Measurements from ENCODE around the gene TNS2. TPM values are rescaled to one million over a fixed set of nuclear protein-coding genes. Genes with fewer than 3 reads are reported as not detected.

The TNS2 gene
- total and polyA plus RNA-seq, 2 of the 13 experiments (the other 11 are each of a cell fraction or from before 2014, with no cell fraction given) = 8.9 to 20.4 TPM

DNA sequence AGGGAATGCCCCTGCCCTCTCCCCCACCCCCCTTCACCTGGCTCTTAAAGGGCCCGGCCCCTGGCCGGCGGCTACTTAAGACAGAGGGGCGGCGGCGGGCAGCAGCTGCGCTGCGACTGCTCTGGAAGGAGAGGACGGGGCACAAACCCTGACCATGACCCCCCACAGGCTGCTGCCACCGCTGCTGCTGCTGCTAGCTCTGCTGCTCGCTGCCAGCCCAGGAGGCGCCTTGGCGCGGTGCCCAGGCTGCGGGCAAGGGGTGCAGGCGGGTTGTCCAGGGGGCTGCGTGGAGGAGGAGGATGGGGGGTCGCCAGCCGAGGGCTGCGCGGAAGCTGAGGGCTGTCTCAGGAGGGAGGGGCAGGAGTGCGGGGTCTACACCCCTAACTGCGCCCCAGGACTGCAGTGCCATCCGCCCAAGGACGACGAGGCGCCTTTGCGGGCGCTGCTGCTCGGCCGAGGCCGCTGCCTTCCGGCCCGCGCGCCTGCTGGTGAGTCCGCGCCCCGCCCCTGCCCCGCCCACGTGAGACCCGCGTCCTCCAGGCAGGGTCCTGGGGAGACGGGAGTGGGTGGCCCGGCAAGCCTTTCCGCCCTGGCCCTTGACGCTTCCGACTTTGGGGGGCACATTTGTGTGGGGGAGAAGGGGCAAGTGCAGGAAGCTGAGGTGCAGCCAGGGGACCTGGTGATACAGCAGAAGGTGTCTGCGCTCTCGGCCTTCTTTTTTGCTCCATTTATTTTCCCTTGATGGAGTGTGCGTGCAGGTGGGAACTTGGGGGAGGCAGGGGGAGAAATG lies 47.9 kb downstream of the TNS2 start, which contains the start of gene IGFBP6 (continued):
- TF ChIP-seq SKIL (CRISPR knock-in tag; IDR thresholded peaks at IDR 0.05; ENCODE audit: borderline replicate concordance) (peak; percentile 32), ARID5B (CRISPR knock-in tag; IDR thresholded peaks at IDR 0.05) (peak; percentile 35; the same call in 1 of the 2 replicates), FIP1L1 (IDR thresholded peaks at IDR 0.05; ENCODE audit: borderline replicate concordance, insufficient read depth, low read depth, low read length) (no peak), ZNF83 (CRISPR knock-in tag; IDR thresholded peaks at IDR 0.05; ENCODE audit: borderline replicate concordance) (peak; percentile 38; the same call in 1 of the 2 replicates), NFAT5 (CRISPR knock-in tag; IDR thresholded peaks at IDR 0.05) (no peak), RELA (CRISPR knock-in tag; IDR thresholded peaks at IDR 0.05) (no peak), ZNF496 (CRISPR knock-in tag; IDR thresholded peaks at IDR 0.05; ENCODE audit: insufficient replicate concordance) (no peak), SMARCC2 (IDR thresholded peaks at IDR 0.05) (no peak), ZNF850 (CRISPR knock-in tag; conservative IDR thresholded peaks at IDR 0.05) (no peak), MED1 (CRISPR knock-in tag; IDR thresholded peaks at IDR 0.05) (no peak), ATF1 (CRISPR knock-in tag; IDR thresholded peaks at IDR 0.05) (no peak), SP1 (IDR thresholded peaks at IDR 0.05) (no peak), SP1 (CRISPR knock-in tag; IDR thresholded peaks at IDR 0.05) (no peak), EZH2 (conservative IDR thresholded peaks at IDR 0.05; ENCODE audit: low read depth, low read length) (no peak)
- TF ChIP-seq, protein P1, sequence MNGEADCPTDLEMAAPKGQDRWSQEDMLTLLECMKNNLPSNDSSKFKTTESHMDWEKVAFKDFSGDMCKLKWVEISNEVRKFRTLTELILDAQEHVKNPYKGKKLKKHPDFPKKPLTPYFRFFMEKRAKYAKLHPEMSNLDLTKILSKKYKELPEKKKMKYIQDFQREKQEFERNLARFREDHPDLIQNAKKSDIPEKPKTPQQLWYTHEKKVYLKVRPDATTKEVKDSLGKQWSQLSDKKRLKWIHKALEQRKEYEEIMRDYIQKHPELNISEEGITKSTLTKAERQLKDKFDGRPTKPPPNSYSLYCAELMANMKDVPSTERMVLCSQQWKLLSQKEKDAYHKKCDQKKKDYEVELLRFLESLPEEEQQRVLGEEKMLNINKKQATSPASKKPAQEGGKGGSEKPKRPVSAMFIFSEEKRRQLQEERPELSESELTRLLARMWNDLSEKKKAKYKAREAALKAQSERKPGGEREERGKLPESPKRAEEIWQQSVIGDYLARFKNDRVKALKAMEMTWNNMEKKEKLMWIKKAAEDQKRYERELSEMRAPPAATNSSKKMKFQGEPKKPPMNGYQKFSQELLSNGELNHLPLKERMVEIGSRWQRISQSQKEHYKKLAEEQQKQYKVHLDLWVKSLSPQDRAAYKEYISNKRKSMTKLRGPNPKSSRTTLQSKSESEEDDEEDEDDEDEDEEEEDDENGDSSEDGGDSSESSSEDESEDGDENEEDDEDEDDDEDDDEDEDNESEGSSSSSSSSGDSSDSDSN (CRISPR knock-in tag; IDR thresholded peaks at IDR 0.05) = peak; percentile 58

Measured in HepG2 (cell line).